WTC11 (cell line): ENCODE measurements around the gene SFXN1. TPM values are rescaled to one million over a fixed set of nuclear protein-coding genes. Genes with fewer than 3 reads are reported as not detected.

Experiments
- ATAC-seq: fragments of 200-7000 bp; cut with Tn5 transposase; 2 replicates; pipeline ENCODE4 v1.10.0; 2021; ENCODE audit warnings: mild to moderate bottlenecking, moderate library complexity
- CTCF ChIA-PET: fragments of 300-600 bp; sonication (Branson Sonifier 250); formaldehyde crosslinking; loops from one replicate; lab custom pipeline; 2021; ENCODE audit warnings: antibody characterized with exemption; lab: Charles Lee
- POLR2A ChIA-PET: fragments of 350-600 bp; sonication (Branson Sonifier 250); formaldehyde crosslinking; loops from one replicate; lab custom pipeline; 2021; ENCODE audit warnings: antibody characterized with exemption; lab: Charles Lee
- DNase-seq: peaks from one replicate; pipeline ENCODE4 v3.0.0; 2021; ENCODE audit warnings: low spot score
- H3K27ac Mint-ChIP-seq: 2 replicates; pipeline ENCODE4 v1.8.0; 2021; ENCODE audit warnings: mixed read lengths
- H3K27me3 Mint-ChIP-seq: 2 replicates; pipeline ENCODE4 v1.8.0; 2021; ENCODE audit warnings: low read depth, mild to moderate bottlenecking, moderate library complexity, mixed read lengths
- H3K36me3 Mint-ChIP-seq: 2 replicates; pipeline ENCODE4 v1.8.0; 2021; ENCODE audit warnings: mixed read lengths
- H3K4me1 Mint-ChIP-seq: 2 replicates; pipeline ENCODE4 v1.8.0; 2022; ENCODE audit warnings: mixed read lengths
- H3K4me3 Mint-ChIP-seq: 2 replicates; pipeline ENCODE4 v1.8.0; 2021; ENCODE audit warnings: mild to moderate bottlenecking, moderate library complexity, mixed read lengths
- H3K9me3 Mint-ChIP-seq: 2 replicates; pipeline ENCODE4 v1.8.0; 2021; ENCODE audit warnings: mixed read lengths
- AR ChIP-seq: fragments of 250-450 bp; sonication (Bioruptor Pico); IDR thresholded peaks from 2 replicates; pipeline ENCODE4 v1.9.0; 2021; ENCODE audit warnings: mild to moderate bottlenecking
- E2F5 ChIP-seq: sonication (generic); formaldehyde crosslinking; IDR thresholded peaks from 2 replicates; pipeline ENCODE4 v1.8.1; 2022; ENCODE audit warnings: mild to moderate bottlenecking, moderate library complexity, missing genetic modification reagents
- FOXP1 ChIP-seq: sonication (generic); formaldehyde crosslinking; IDR thresholded peaks from 2 replicates; pipeline ENCODE4 v1.8.0; 2022; ENCODE audit warnings: missing genetic modification reagents, mild to moderate bottlenecking, moderate library complexity, borderline replicate concordance
- GTF2I ChIP-seq: fragments of 250-450 bp; sonication (Bioruptor Pico); conservative IDR thresholded peaks from 2 replicates; pipeline ENCODE4 v1.4.0; 2021; ENCODE audit warnings: mild to moderate bottlenecking
- HMGA2 ChIP-seq: fragments of 250-450 bp; sonication (Bioruptor Pico); IDR thresholded peaks from 2 replicates; pipeline ENCODE4 v1.4.0; 2021; ENCODE audit warnings: mild to moderate bottlenecking, moderate library complexity
- MAX ChIP-seq: sonication (generic); formaldehyde crosslinking; IDR thresholded peaks from 2 replicates; pipeline ENCODE4 v1.8.0; 2022; ENCODE audit warnings: mild to moderate bottlenecking, missing genetic modification reagents
- NR2C2 ChIP-seq: sonication (generic); formaldehyde crosslinking; IDR thresholded peaks from 2 replicates; pipeline ENCODE4 v1.8.0; 2022; ENCODE audit warnings: mild to moderate bottlenecking, missing genetic modification reagents
- OVOL2 ChIP-seq: fragments of 250-450 bp; sonication (Bioruptor Pico); IDR thresholded peaks from 2 replicates; pipeline ENCODE4 v1.9.0; 2021; ENCODE audit warnings: mild to moderate bottlenecking, borderline replicate concordance
- RELA ChIP-seq: sonication (generic); formaldehyde crosslinking; IDR thresholded peaks from 2 replicates; pipeline ENCODE4 v1.8.1; 2022; ENCODE audit warnings: missing genetic modification reagents, mild to moderate bottlenecking, borderline replicate concordance
- SMAD4 ChIP-seq: sonication (generic); formaldehyde crosslinking; IDR thresholded peaks from 2 replicates; pipeline ENCODE4 v1.8.0; 2022; ENCODE audit warnings: mild to moderate bottlenecking, missing genetic modification reagents
- ZNF121 ChIP-seq: sonication (generic); formaldehyde crosslinking; IDR thresholded peaks from 2 replicates; pipeline ENCODE4 v1.8.0; 2023; ENCODE audit warnings: missing genetic modification reagents
- ZNF232 ChIP-seq: sonication (generic); formaldehyde crosslinking; IDR thresholded peaks from 2 replicates; pipeline ENCODE4 v1.8.0; 2022; ENCODE audit warnings: mild to moderate bottlenecking, missing genetic modification reagents
- ZNF317 ChIP-seq: sonication (generic); formaldehyde crosslinking; IDR thresholded peaks from 2 replicates; pipeline ENCODE4 v1.8.1; 2023; ENCODE audit warnings: low read depth, mild to moderate bottlenecking, moderate library complexity, missing genetic modification reagents, borderline replicate concordance
- ZNF396 ChIP-seq: fragments of 250-450 bp; sonication (Bioruptor Pico); IDR thresholded peaks from 2 replicates; pipeline ENCODE4 v1.8.0; 2021; ENCODE audit warnings: mild to moderate bottlenecking, moderate library complexity, borderline replicate concordance
- ZNF425 ChIP-seq: fragments of 250-450 bp; sonication (Bioruptor Pico); conservative IDR thresholded peaks from 2 replicates; pipeline ENCODE4 v1.9.0; 2021; ENCODE audit warnings: mild to moderate bottlenecking
- ZNF671 ChIP-seq: fragments of 250-450 bp; sonication (Bioruptor Pico); IDR thresholded peaks from 2 replicates; pipeline ENCODE4 v1.8.0; 2021; ENCODE audit warnings: mild to moderate bottlenecking
- total RNA-seq: library from RNA; stranded (reverse); gene quantifications from 3 replicates; pipeline ENCODE4 v1.2.3, GENCODE V29; 2021

SFXN1 gene
- total RNA-seq, 1 experiment from 2014 or later, result 82.9 TPM

DNA sequence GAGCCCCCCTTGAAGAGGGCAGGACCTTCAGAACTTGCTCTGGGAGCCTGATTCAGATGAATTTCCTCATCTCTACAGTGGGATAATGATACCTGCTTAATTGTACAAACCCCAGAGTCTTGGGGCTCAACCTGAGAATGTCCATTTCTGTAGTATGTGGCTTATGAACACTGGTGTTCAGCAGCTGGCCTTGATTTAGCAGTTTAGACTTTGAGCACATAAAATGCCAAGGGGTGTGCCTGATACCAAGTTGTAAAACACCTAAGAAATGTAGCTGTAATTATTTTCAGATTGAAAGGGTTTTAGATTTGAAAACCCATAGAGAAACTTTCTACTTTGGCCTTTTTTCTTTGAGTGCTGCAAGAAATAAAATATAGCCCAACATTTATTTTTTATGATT is 44.9 kb downstream of the SFXN1 start:
- POLR2A ChIA-PET, result no interaction called here
- H3K9me3 Mint-ChIP-seq, result peaks cover 5% of the 10 kb centered on the region; the same call in 1 of the 2 replicates
- TF ChIP-seq ZNF317 (CRISPR knock-in tag) (no peak), GTF2I (CRISPR knock-in tag) (no peak), ZNF232 (CRISPR knock-in tag) (no peak), HMGA2 (CRISPR knock-in tag) (no peak), NR2C2 (CRISPR knock-in tag) (no peak), ZNF121 (CRISPR knock-in tag) (no peak), MAX (CRISPR knock-in tag) (no peak), SMAD4 (CRISPR knock-in tag) (no peak)
- TF ChIP-seq, all 79 proteins: peak for 0
- no peak overlapping the region for H3K27ac Mint-ChIP-seq
- H3K36me3 Mint-ChIP-seq, result peaks cover 67% of the 10 kb centered on the region
- no peak overlapping the region for H3K4me3 Mint-ChIP-seq
- no peaks in the 10 kb centered on the region for H3K4me1 Mint-ChIP-seq
- no peak for ATAC-seq
- no peaks in the 10 kb centered on the region for H3K27me3 Mint-ChIP-seq
- CTCF ChIA-PET, result interaction anchor here (4.3 kb wide), 1 partner anchor 11 kb away, joined by 16 read pairs; no protein-coding TSS in a partner anchor
- DNase-seq, result no peak

- no peaks in the 10 kb centered on the region for H3K9me3 Mint-ChIP-seq
- ChIA-PET POLR2A (no interaction called here), CTCF (interaction anchor here (1.4 to 4.3 kb wide), 2 partner anchors 10 to 206 kb away, joined by 4 to 16 read pairs; no protein-coding TSS in a partner anchor)
Measured at GRCh38 chr5:175524211-175524610, 45.9 kb downstream of the SFXN1 start.

GRCh38 chr5:175526691-175527090 is 48.3 kb downstream of the SFXN1 start:
- TF ChIP-seq ZNF121 (CRISPR knock-in tag) (no peak), RELA (CRISPR knock-in tag) (no peak)
- Mint-ChIP-seq H3K9me3 (no peaks in the 10 kb centered on the region), H3K4me3 (no peak overlapping the region), H3K27ac (no peak overlapping the region), H3K36me3 (peaks cover 43% of the 10 kb centered on the region), H3K27me3 (no peaks in the 10 kb centered on the region), H3K4me1 (0 out of 2 replicates have a peak, but pooled peaks cover 4% of the 10 kb centered on the region)
- DNase-seq (no peak), ATAC-seq (no peak)
- CTCF ChIA-PET, result no interaction called here
- POLR2A ChIA-PET, result interaction anchor here (1.1 kb wide), 1 partner anchor 44 kb away, joined by 3 read pairs; no protein-coding TSS in a partner anchor

More at GRCh38 chr5:175524211-175524610, 45.9 kb downstream of the SFXN1 start:
- TF ChIP-seq ZNF396 (no peak), AR (CRISPR knock-in tag) (no peak), FOXP1 (CRISPR knock-in tag) (no peak), E2F5 (CRISPR knock-in tag) (no peak), ZNF671 (CRISPR knock-in tag) (no peak)
- DNase-seq (no peak), ATAC-seq (no peak)
- Mint-ChIP-seq H3K27ac (no peak overlapping the region), H3K36me3 (peaks cover 63% of the 10 kb centered on the region), H3K27me3 (no peaks in the 10 kb centered on the region), H3K4me3 (no peak overlapping the region), H3K4me1 (no peaks in the 10 kb centered on the region)

DNA sequence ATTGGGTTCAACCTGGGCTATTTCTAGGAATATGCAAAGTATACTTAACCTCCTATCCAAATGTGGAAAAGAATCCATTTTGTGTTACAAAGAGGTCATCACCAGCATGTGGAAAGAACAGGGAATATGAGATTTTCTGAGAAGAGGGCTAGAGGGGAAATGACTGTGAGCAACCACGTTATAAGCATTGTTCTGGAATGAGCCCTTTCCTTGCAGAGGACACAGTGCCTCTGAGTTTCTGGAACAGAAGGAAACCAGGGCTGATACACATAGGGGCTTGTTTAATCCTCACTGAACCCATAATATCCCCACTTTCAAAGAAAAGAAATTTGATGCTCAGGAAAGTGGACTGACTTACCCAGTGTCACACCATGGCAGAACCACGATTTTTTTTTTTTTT is 53.0 kb downstream of the SFXN1 start:
- H3K27ac Mint-ChIP-seq, result no peak overlapping the region
- TF ChIP-seq ZNF425 (CRISPR knock-in tag), result no peak
- no peak for TF ChIP-seq OVOL2 (CRISPR knock-in tag)
- ATAC-seq (no peak), DNase-seq (no peak)
- peaks cover 25% of the 10 kb centered on the region for H3K4me1 Mint-ChIP-seq
- ChIA-PET POLR2A (interaction anchor here (1.1 kb wide), 1 partner anchor 42 kb away, joined by 5 read pairs; no protein-coding TSS in a partner anchor), CTCF (interaction anchor here (1.2 to 7.1 kb wide), 3 partner anchors 67 to 196 kb away, joined by 3 to 302 read pairs (median 10); no protein-coding TSS in a partner anchor)
- H3K4me3 Mint-ChIP-seq, result no peak overlapping the region
- no peaks in the 10 kb centered on the region for H3K9me3 Mint-ChIP-seq
- H3K36me3 Mint-ChIP-seq, result peaks cover 20% of the 10 kb centered on the region
- H3K27me3 Mint-ChIP-seq, result no peaks in the 10 kb centered on the region
